ENCODE measurements around the gene VGLL4. TPM values are rescaled to one million over a fixed set of nuclear protein-coding genes. Genes with fewer than 3 reads are reported as not detected.

Gene VGLL4
- total RNA-seq, 1 experiment from 2014 or later: 26.9 TPM

DNA sequence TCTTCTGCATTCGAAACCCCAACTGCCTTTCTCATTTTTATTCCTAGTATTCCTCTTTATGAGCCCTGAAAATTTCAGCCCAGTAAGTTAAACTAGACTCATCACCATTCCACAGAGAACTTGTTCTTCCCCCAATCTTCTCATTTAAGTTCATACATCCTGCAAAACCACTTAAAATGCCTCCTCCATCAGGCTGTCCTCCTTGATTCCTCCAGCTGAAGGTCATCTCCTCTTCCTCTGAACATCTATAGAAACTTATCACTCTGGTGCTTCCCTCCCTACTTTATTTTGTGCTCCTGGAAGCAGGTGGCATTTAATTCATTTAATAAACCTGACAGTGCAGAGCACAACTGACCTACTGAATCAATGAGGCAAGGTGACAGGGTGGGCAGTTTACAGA lies 38.3 kb downstream of the VGLL4 start (continued):
- TF ChIP-seq EZH2 (IDR thresholded peaks at IDR 0.05): no peak
- TF ChIP-seq EGR1 (IDR thresholded peaks at IDR 0.05; ENCODE audit: low read depth): no peak

DNA sequence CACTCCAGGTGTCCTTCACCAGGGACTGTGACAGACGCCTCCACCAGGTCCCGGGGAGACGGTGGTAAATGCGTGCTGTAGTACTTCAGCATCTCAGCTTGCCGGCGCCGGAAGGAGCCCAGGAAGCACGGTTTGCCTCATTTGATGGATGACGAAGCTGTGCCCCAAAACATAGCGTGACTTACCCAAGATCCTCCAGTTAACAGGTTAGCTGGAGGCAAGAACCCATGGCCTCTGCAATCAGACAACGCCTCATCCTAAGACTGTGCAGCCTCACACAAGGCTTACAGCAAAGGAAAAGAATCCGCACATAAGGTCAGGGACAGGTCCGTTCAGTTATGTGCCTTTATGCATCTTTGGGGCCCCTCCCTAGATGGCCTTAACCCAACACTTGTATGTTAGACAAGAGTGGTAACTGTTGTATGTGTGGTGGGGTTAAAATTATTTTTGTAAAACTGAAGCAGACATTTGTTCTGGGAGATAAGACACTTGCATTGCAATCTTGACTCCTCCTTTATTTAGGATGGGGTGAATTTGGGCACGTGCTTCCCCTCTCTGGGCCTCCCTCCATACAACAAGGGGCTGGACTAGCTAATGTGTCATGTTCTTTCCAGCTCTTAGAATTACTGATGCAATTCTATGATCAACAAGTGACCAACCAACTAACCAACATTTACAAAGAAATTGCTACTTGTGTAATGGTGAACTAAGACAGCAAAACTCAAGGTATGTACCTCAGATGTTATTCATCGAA lies 39.4 kb downstream of the VGLL4 start:
- CTCF ChIA-PET: no interaction called here
- H3K9me3 ChIP-seq (ENCODE audit: control insufficient read depth in 1 of 2, insufficient read depth in 1 of 2, low read depth in 1 of 2, low read length in 2 of 2): no peaks in the 10 kb centered on the region
- ATAC-seq: no peak

More for the DNA sequence above, 39.4 kb downstream of the VGLL4 start:
- no peaks in the 10 kb centered on the region for H3K36me3 ChIP-seq (ENCODE audit: control insufficient read depth in 1 of 2, insufficient read depth in 2 of 2, low read length in 2 of 2)
- H3K4me2 ChIP-seq (ENCODE audit: low read length): no peak overlapping the region
- intact Hi-C loops (cut with micrococcal nuclease): no loop called here
- H3K9me2 ChIP-seq (ENCODE audit: insufficient read depth): no peaks in the 10 kb centered on the region
- H3K4me3 ChIP-seq (replicated peaks in 1 of 2; ENCODE audit: low read depth in 1 of 2, low read length in 2 of 2): no peak overlapping the region
- no peak overlapping the region for H3K27ac ChIP-seq (ENCODE audit: low read depth, low read length)
- no peak overlapping the region for H2AFZ ChIP-seq (ENCODE audit: low read depth, low read length, poor library complexity, severe bottlenecking)
- BruUV-seq (replicated peaks): no TSS peak
- POLR2A ChIA-PET: no interaction called here
- H3K27me3 ChIP-seq (ENCODE audit: insufficient read depth, low read length): no peaks in the 10 kb centered on the region
- no peaks in the 10 kb centered on the region for H4K20me1 ChIP-seq (ENCODE audit: insufficient read depth)
- no peak for DNase-seq (ENCODE audit: low read depth, low spot score)
- peaks cover 2 to 24% of the 10 kb centered on the region in 2 experiments; a peak in 2 of 4 replicates for H3K4me1 ChIP-seq (ENCODE audit: control insufficient read depth in 1 of 2, insufficient read depth in 2 of 2, low read length in 2 of 2)
- TF ChIP-seq CEBPB (IDR thresholded peaks at IDR 0.05; ENCODE audit: low read depth): no peak
- TF ChIP-seq SRF (IDR thresholded peaks at IDR 0.05; ENCODE audit: low read depth): no peak
- no peak for TF ChIP-seq POLR2A (IDR thresholded peaks at IDR 0.05; ENCODE audit: borderline replicate concordance, extremely low read depth, insufficient read depth, insufficient read length)
- no peak for TF ChIP-seq JUND (IDR thresholded peaks at IDR 0.05)
- TF ChIP-seq YY1 (IDR thresholded peaks at IDR 0.05; ENCODE audit: extremely low read depth, insufficient replicate concordance, low read depth, low read length): no peak
- TF ChIP-seq ELF1 (IDR thresholded peaks at IDR 0.05; ENCODE audit: borderline replicate concordance, low read depth): no peak
- TF ChIP-seq, protein P1, sequence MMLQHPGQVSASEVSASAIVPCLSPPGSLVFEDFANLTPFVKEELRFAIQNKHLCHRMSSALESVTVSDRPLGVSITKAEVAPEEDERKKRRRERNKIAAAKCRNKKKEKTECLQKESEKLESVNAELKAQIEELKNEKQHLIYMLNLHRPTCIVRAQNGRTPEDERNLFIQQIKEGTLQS (IDR thresholded peaks at IDR 0.05): no peak
- TF ChIP-seq, protein P2, sequence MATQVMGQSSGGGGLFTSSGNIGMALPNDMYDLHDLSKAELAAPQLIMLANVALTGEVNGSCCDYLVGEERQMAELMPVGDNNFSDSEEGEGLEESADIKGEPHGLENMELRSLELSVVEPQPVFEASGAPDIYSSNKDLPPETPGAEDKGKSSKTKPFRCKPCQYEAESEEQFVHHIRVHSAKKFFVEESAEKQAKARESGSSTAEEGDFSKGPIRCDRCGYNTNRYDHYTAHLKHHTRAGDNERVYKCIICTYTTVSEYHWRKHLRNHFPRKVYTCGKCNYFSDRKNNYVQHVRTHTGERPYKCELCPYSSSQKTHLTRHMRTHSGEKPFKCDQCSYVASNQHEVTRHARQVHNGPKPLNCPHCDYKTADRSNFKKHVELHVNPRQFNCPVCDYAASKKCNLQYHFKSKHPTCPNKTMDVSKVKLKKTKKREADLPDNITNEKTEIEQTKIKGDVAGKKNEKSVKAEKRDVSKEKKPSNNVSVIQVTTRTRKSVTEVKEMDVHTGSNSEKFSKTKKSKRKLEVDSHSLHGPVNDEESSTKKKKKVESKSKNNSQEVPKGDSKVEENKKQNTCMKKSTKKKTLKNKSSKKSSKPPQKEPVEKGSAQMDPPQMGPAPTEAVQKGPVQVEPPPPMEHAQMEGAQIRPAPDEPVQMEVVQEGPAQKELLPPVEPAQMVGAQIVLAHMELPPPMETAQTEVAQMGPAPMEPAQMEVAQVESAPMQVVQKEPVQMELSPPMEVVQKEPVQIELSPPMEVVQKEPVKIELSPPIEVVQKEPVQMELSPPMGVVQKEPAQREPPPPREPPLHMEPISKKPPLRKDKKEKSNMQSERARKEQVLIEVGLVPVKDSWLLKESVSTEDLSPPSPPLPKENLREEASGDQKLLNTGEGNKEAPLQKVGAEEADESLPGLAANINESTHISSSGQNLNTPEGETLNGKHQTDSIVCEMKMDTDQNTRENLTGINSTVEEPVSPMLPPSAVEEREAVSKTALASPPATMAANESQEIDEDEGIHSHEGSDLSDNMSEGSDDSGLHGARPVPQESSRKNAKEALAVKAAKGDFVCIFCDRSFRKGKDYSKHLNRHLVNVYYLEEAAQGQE (IDR thresholded peaks at IDR 0.05; ENCODE audit: low read depth): no peak
- TF ChIP-seq POLR2AphosphoS5 (IDR thresholded peaks at IDR 0.05; ENCODE audit: low read depth, low read length): no peak
- no peak for TF ChIP-seq SP1 (IDR thresholded peaks at IDR 0.05; ENCODE audit: low read depth)
- TF ChIP-seq ZFX (IDR thresholded peaks at IDR 0.05): no peak
- H3K79me2 ChIP-seq (ENCODE audit: insufficient read depth, low read length): peaks cover 16% of the 10 kb centered on the region; the same call in 1 of the 2 replicates
- RAD21 ChIA-PET (ENCODE audit: low non-redundant PET in 1 of 2, low total read pairs in 2 of 2, uncharacterized antibody in 2 of 2, unreplicated experiment in 2 of 2): no interaction called here
- H3K9ac ChIP-seq (ENCODE audit: low read length): no peak overlapping the region
